PC-3 (cell line): Measurements from ENCODE around the gene FILIP1L. TPM values are rescaled to one million over a fixed set of nuclear protein-coding genes. Genes with fewer than 3 reads are reported as not detected.

Experiments used
- ATAC-seq: fragments of 200-7000 bp; cut with Tn5 transposase; 2 replicates; pipeline ENCODE4 v1.9.1; 2020; ENCODE audit warnings: mild to moderate bottlenecking, moderate library complexity
- BruUV-seq: library from RNA; stranded (reverse); fragments of 400-500 nt; replicated peaks from 2 replicates; lab custom pipeline; 2021; lab: Mats Ljungman, UMichigan
- CTCF ChIA-PET: fragments of 300-600 bp; sonication (Branson Sonifier 250); formaldehyde crosslinking; loops from one replicate; lab custom pipeline; 2022; ENCODE audit warnings: antibody characterized with exemption; lab: Charles Lee
- POLR2A ChIA-PET: fragments of 300-600 bp; sonication (Branson Sonifier 250); formaldehyde crosslinking; loops from one replicate; lab custom pipeline; 2022; ENCODE audit warnings: antibody characterized with exemption; ENCODE audit not compliant: unreplicated experiment; lab: Charles Lee
- DNase-seq: peaks from one replicate; pipeline ENCODE4 v3.0.0-alpha.2; 2015
- H2AFZ ChIP-seq: fragments of 300-600 bp; sonication (generic); 2 replicates; pipeline ENCODE4 v1.6.0; 2016; ENCODE audit warnings: antibody characterized with exemption, low read length
- H3F3A ChIP-seq: fragments of 300-600 bp; sonication (generic); one replicate; pipeline ENCODE4 v1.6.0; 2017; ENCODE audit warnings: antibody characterized with exemption, low read length, control low read depth, mild to moderate bottlenecking; ENCODE audit not compliant: unreplicated experiment
- H3K27ac ChIP-seq: fragments of 300-600 bp; sonication (generic); 2 replicates; pipeline ENCODE4 v1.5.1; 2016; ENCODE audit warnings: mild to moderate bottlenecking, low read length
- H3K27me3 ChIP-seq: fragments of 300-600 bp; sonication (generic); 2 replicates; pipeline ENCODE4 v1.6.1; 2016; ENCODE audit warnings: low read length, mixed read lengths
- H3K36me3 ChIP-seq: fragments of 300-600 bp; sonication (generic); 2 replicates; pipeline ENCODE4 v1.6.1; 2016; ENCODE audit warnings: low read depth, mixed run types, low read length, mixed read lengths
- H3K4me1 ChIP-seq: fragments of 300-600 bp; sonication (generic); 2 replicates; pipeline ENCODE4 v1.5.1; 2016; ENCODE audit warnings: low read length; ENCODE audit not compliant: insufficient read depth
- H3K4me2 ChIP-seq: fragments of 300-600 bp; sonication (generic); 2 replicates; pipeline ENCODE4 v1.6.0; 2016; ENCODE audit warnings: low read length
- H3K4me3 ChIP-seq: fragments of 300-600 bp; sonication (generic); 2 replicates; pipeline ENCODE4 v1.5.1; 2016; ENCODE audit warnings: mild to moderate bottlenecking, low read length, mixed read lengths
- H3K79me2 ChIP-seq: fragments of 300-600 bp; sonication (generic); 2 replicates; pipeline ENCODE4 v1.6.1; 2017; ENCODE audit warnings: low read length, mixed read lengths
- H3K9ac ChIP-seq: fragments of 300-600 bp; sonication (generic); 2 replicates; pipeline ENCODE4 v1.6.0; 2016; ENCODE audit warnings: mild to moderate bottlenecking, low read length
- H3K9me2 ChIP-seq: fragments of 300-600 bp; sonication (generic); replicated peaks from 2 replicates; pipeline ENCODE4 v1.6.1; 2016; ENCODE audit warnings: mixed run types, low read length, mixed read lengths
- H3K9me3 ChIP-seq: fragments of 300-600 bp; sonication (generic); 2 replicates; pipeline ENCODE4 v1.6.1; 2016; ENCODE audit warnings: low read length, mixed read lengths
- H4K20me1 ChIP-seq: fragments of 300-600 bp; sonication (generic); 2 replicates; pipeline ENCODE4 v1.6.1; 2016; ENCODE audit warnings: low read length, mixed read lengths
- CTCF ChIP-seq: fragments of 300-600 bp; sonication (generic); conservative IDR thresholded peaks from 2 replicates; pipeline ENCODE4 v1.5.1; 2017; ENCODE audit warnings: antibody characterized with exemption, low read depth, mild to moderate bottlenecking, low read length
- EZH2 ChIP-seq: fragments of 300-600 bp; sonication (generic); IDR thresholded peaks from one replicate; pipeline ENCODE4 v1.6.1; 2017; ENCODE audit warnings: antibody characterized with exemption, mild to moderate bottlenecking, low read length; ENCODE audit not compliant: unreplicated experiment
- EZH2phosphoT487 ChIP-seq: fragments of 300-600 bp; sonication (generic); IDR thresholded peaks from 2 replicates; pipeline ENCODE4 v1.6.1; 2018; ENCODE audit warnings: mild to moderate bottlenecking, antibody characterized with exemption, low read length, borderline replicate concordance
- intact Hi-C: fragments of 100-400 bp; cut with micrococcal nuclease; formaldehyde crosslinking; loops from 2 replicates; pipeline ENCODE4 v1.9.0; 2023
- total RNA-seq: library from RNA; depleted of rRNA; stranded (reverse); fragments of >200 nt; gene quantifications from 2 replicates; pipeline ENCODE4 v1.2.3, GENCODE V29; 2014

FILIP1L gene
- total RNA-seq, 1 experiment from 2014 or later, result not detected

- Histone ChIP-seq H4K20me1 (no peaks in the 10 kb centered on the region), H3K9me3 (peaks cover 16% of the 10 kb centered on the region), H3K36me3 (peaks cover 12% of the 10 kb centered on the region; the same call in 1 of the 2 replicates), H3K27me3 (no peaks in the 10 kb centered on the region), H3K27ac (no peak overlapping the region), H3K4me2 (no peak overlapping the region), H2AFZ (no peak overlapping the region), H3K79me2 (no peaks in the 10 kb centered on the region), H3F3A (no peaks in the 10 kb centered on the region), H3K9ac (no peak overlapping the region), H3K9me2 (no peaks in the 10 kb centered on the region), H3K4me3 (no peak overlapping the region), H3K4me1 (no peaks in the 10 kb centered on the region)
- POLR2A ChIA-PET, result no interaction called here
- no TSS peak for BruUV-seq
- intact Hi-C loops, result no loop called here
- ATAC-seq, result no peak
- DNase-seq, result no peak
- CTCF ChIA-PET, result no interaction called here
- TF ChIP-seq EZH2, result no peak
These were observed 304.7 kb downstream of the FILIP1L start for GRCh38 chr3:99809565-99809964.

- no TSS peak for BruUV-seq
- Histone ChIP-seq H3K9me2 (no peaks in the 10 kb centered on the region), H3K9me3 (peaks cover 21% of the 10 kb centered on the region), H3F3A (no peaks in the 10 kb centered on the region), H3K27me3 (no peaks in the 10 kb centered on the region), H2AFZ (no peak overlapping the region), H3K79me2 (no peaks in the 10 kb centered on the region), H3K9ac (no peak overlapping the region), H3K36me3 (peaks cover 12% of the 10 kb centered on the region; the same call in 1 of the 2 replicates), H3K4me1 (no peaks in the 10 kb centered on the region), H4K20me1 (no peaks in the 10 kb centered on the region), H3K4me2 (no peak overlapping the region), H3K27ac (no peak overlapping the region), H3K4me3 (no peak overlapping the region)
- ATAC-seq (peak; percentile 45), DNase-seq (peak; percentile 78)
- no peak for TF ChIP-seq EZH2phosphoT487
- TF ChIP-seq CTCF, result peak; percentile 90
- intact Hi-C loops, result no loop called here
- POLR2A ChIA-PET, result interaction anchor here (0.6 kb wide), 1 partner anchor 250 kb away, joined by 3 read pairs; no protein-coding TSS in a partner anchor
- CTCF ChIA-PET, result interaction anchor here (0.6 kb wide), 1 partner anchor 16 kb away, joined by 3 read pairs; no protein-coding TSS in a partner anchor
These were observed 306.0 kb downstream of the FILIP1L start for GRCh38 chr3:99808163-99808794.

- intact Hi-C loops, result no loop called here
- Histone ChIP-seq H3K27me3 (no peaks in the 10 kb centered on the region), H3K27ac (no peak overlapping the region), H3F3A (no peaks in the 10 kb centered on the region), H3K36me3 (peaks cover 12% of the 10 kb centered on the region; the same call in 1 of the 2 replicates), H3K9ac (no peak overlapping the region), H3K4me3 (no peak overlapping the region), H3K4me1 (no peaks in the 10 kb centered on the region), H3K4me2 (no peak overlapping the region), H4K20me1 (no peaks in the 10 kb centered on the region), H3K79me2 (no peaks in the 10 kb centered on the region), H3K9me3 (peaks cover 21% of the 10 kb centered on the region), H3K9me2 (no peaks in the 10 kb centered on the region), H2AFZ (no peak overlapping the region)
- POLR2A ChIA-PET, result no interaction called here
- DNase-seq (no peak), ATAC-seq (no peak)
- CTCF ChIA-PET, result no interaction called here
- TF ChIP-seq EZH2phosphoT487 (no peak), EZH2 (no peak), CTCF (no peak)
- no TSS peak for BruUV-seq
These were observed 309.1 kb downstream of the FILIP1L start for GRCh38 chr3:99805160-99805559.
